NAMALWA (cell line): ENCODE results near the gene THSD4.

ENCODE experiments used
- DNase-seq: peaks from one replicate; pipeline ENCODE4 v3.0.0-alpha.2; 2015; ENCODE audit warnings: low spot score

The THSD4 gene

DNA sequence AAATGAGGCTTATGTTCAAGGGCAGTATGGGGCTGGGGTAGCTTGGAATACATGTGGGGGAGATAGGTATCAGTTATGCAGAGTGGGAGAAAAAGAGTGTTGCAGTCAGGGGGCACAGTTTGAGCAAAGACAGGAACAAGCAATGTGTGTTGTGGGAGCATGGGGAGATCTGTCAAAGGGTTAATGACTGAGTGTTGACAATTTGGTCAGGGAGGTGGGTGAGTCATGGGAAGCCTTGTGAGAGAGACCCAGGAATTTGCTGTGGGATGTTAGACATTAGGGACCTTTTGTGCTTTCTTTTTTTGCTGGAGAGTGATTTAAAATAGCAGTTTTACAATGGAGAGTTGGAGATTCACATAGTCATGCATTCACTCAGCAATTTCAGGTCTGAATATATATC is 473.5 kb downstream of the THSD4 start:
- no peak for DNase-seq

DNA sequence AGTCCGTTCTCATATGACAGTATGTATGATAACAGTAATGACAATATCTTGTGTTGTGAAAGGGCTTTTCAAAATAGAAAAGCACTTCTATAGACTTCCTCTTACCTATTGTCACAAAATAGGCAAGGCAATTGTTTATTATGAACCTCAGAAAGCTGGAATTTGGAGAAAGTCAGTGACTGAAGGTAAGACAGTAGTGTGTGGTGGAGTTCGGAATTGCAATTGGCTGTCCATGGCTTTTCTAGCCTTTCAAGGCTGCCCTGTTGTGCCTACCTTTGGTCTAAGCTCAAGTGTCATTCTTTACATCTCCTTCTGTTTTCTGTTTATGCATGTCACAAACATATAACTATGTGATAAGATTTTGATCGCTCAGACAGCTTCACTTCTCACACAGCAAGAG is 475.8 kb downstream of the THSD4 start:
- no peak for DNase-seq

DNA sequence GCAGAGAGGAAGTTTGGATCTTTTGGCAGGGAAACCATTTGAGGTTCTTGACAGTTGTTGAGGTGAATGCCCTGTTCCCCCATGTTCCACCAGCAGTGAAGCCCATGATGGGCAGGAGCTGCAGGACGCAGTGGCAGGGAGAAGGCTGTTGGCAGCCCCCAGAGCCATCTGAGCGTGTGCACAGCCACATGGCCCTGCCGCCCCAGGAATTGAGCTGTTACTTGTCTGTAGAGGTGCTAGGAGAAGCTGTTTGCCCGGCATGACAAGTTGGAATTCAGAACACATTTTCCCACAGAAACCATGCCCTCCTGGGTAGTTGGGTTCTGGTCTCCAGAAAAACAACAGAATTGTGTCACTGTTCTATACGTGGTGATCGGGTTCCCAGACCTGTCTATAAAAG is 476.9 kb downstream of the THSD4 start:
- DNase-seq = no peak

DNA sequence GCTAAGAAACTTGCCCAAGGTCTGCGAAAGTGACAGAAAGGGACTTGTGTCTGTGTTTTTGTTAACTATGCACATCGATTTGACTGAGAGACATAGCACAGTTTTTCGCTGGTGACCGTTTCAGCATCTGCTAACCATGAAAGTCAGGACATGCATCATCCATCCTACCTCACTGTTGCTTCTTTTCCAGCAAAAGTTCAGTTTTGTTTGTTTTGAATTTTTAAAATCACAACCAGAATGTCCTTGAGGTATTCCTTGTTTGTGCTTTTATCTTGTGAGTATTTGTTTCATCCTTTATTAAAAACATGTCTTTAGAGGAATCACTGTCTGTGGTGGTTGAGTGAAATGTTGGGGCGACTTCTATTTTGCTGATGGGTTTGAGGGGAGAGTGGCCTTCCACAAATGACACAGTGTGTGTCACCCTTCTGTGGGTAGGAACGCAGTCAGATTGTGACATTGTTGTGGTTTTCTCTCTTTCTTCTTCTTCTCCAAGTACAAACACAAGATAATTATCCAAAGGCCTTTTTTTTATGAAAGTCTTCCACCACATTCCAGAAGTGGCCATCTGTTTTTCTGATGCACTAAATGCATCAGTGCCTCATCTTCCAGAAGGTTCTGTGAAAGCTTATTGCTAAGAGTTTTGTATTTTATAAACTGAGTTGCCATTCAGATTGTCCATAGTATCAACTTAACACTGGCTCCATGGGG is 480.7 kb downstream of the THSD4 start:
- no peak for DNase-seq

DNA sequence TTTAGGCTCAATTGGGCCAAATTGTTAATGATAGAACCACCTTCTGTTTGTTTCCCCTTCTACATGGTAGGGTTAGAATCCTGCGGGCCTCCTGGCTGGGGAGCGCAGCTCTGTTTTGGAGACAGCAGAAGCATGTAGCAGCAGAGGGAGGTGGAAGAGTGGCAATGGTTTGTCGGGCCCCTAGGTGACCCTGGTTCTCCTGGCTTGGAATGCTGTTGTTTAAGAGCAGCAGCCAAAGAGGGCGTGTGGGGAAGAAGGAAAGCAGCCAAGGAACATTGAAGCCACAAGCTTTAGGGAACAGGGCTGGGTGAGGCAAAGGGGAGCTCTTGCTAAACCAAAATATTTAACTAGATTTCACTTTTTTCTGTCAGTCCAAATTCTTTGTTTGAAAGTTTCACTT is 481.4 kb downstream of the THSD4 start:
- no peak for DNase-seq

DNA sequence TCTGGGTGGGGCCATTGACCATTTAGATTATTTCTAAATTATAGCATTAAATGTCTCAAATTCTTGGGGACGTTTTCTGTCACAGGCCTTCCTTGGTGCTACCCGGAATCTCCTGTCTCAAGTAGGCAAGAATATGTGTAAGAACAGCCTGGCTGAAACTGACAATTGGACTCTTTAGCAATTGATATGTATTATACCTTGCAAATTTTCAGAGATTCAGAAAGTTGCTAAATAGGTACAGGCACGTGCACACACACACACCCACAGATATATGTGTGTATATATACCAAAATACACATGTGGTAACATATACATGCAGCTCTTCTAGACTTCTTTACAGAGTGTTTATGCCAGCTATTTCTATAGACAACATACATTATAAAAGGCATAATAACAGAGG is 481.9 kb downstream of the THSD4 start:
- DNase-seq = no peak

DNA sequence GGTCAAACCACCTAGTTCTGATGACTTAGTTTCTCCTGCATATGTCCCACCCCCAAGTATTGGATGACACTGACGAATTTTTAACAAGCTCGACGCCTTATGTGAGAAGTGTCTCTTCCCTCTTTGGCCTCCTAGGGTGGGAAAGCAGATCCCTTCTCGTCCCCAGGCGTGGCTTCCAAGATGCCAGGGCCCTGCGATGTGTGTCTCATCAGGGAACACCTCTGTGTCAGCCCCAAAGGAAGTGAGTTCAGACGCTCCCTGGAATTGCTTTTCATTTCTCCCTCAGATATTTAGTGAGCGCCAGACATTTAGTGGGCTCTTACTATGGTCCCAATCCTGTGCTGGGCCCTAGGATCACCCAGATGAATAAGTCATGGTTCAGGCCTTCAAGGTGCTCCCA is 482.4 kb downstream of the THSD4 start:
- DNase-seq = no peak

DNA sequence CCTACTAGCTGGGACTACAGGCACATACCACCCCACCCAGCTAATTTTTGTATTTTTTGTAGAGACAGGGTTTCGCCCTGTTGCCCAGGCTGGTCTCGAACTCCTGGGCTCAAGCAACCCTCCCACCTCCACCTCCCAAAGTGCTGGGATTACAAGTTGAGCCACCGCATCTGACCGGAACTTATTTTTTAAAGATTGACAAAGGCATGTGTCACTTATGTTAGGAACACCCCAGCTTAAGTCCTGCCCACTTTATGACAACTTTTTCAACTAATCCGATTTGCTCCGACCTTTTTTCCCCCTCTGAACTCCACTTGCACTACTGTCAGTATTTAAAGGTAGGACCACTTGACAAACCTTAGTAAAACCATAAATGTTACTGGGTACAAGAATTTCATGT is 483.5 kb downstream of the THSD4 start:
- DNase-seq = no peak

DNA sequence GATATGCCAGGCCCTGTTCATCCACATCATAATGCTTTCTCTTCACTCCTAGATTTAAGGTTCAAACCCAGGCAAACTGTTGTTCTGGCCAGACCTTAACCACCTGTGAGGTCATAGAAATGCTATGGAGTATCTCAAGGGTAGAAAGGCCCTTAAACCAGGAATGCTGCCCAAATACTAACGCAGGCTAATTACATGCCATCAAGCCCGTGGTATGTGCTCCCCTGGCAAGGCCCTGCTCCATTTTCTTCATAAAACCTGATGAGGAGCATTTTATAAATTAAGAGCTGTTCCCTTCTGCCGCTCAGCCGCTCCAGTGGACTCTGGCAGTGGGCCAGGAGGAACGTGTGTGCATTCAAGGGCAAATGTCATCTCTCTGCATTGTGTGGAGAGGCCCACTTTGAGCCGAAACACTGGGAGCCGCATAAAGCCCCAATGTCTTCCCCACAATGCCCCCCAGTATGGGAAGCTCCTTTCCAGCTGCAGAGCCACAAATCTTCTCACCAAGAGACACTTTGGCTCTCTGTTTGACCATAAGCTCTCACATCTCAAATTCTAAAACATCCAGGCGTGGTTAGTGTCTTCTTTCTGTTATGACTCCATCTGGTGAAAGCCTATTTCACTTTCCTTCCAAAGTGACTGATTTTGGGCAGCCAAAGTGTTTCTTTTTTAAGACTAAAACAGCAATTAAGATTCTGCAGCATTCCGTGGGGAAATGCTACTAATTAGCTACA is 484.3 kb downstream of the THSD4 start:
- DNase-seq = no peak

DNA sequence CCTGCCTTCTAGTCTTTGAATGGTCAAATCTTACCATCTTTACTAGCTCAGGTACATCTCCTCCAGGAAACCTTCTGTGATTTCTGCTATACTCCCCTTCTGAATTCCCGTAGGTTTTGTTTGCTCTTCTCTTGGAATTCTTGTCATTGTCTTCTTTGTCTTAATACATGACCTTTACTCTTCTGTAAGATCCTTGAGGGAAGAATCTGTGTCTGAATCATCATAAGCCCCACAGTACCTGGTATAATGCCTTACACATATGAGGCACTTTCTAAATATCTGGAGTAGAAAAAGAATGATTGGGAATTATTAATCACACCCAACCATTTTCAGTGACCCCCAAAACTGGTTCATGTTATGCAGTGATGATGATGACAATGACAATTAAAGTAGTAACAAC is 485.0 kb downstream of the THSD4 start:
- DNase-seq = no peak

DNA sequence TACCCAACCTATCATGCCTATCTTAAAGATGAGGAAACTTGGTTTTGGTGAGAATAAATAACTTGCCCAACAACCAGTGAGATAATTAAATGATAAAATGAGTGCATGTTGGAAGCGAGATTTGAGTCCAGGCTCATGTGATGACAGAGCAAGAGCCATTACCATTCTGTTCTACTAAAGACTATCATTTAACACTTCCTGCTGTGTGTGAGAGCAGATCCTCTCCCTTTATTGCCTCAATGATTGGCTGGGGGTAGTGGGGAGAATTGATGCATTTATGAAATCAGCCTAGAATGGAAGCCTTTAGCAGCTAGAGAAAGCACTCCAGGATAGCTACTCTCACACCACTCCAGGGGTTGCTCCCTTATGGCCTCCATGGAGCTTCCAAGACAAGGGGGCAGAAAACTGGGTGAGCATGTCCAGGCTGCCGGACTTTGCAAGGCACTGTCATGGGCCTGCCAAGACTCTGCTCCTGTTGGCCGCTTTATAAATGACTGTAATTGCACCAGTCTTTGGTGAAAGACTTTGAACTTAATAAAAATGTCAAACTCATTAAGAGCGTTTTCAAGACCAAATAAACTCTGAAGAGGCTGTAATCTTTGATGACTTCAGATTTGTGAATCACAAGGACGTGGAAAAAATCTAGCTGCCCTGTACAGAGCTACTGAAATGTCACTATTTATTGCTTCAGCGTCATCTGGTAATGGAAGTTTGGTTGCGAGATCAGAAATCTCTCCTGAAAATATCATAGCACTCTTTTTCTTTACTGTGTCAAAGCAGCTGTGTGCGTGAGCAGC is 486.0 kb downstream of the THSD4 start:
- DNase-seq = no peak

DNA sequence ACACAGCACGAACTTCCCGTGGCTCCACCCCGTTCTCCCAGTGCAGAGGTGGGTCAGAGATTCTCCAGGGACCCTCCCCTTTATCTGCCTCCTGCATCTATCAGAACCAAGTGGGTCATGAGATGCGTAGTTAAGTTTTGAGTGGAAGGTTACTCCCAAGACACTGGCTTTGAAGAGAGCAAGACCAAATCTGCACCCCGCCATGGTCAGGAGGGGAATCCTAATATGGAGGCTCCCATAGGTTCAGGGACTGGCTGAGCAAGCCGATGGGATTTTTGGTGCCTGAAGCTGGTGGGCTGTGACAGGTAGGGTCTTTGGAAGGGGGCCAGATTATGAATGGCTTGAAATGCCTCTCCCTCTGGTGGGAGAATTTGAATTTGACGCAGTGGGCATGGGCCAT is 488.1 kb downstream of the THSD4 start:
- DNase-seq = no peak

DNA sequence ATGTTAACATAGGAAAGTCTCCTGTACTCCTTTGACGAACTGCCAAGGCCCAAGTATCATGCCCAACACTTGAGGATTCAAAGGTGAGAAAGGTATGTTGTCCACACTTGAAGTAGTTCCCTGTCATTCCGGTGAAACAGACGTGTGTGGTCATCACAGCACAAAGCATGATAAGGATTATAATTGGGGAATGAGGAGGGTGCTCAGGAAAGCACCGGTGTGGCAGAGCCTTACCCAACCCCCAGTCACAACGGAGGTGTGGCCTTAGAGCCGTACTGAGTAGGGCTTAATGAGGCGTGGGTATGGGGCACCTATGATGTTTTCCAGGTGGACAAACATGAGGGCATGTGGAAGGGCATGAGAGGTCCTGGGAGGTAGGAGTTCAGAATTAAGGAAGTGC is 492.1 kb downstream of the THSD4 start:
- no peak for DNase-seq

DNA sequence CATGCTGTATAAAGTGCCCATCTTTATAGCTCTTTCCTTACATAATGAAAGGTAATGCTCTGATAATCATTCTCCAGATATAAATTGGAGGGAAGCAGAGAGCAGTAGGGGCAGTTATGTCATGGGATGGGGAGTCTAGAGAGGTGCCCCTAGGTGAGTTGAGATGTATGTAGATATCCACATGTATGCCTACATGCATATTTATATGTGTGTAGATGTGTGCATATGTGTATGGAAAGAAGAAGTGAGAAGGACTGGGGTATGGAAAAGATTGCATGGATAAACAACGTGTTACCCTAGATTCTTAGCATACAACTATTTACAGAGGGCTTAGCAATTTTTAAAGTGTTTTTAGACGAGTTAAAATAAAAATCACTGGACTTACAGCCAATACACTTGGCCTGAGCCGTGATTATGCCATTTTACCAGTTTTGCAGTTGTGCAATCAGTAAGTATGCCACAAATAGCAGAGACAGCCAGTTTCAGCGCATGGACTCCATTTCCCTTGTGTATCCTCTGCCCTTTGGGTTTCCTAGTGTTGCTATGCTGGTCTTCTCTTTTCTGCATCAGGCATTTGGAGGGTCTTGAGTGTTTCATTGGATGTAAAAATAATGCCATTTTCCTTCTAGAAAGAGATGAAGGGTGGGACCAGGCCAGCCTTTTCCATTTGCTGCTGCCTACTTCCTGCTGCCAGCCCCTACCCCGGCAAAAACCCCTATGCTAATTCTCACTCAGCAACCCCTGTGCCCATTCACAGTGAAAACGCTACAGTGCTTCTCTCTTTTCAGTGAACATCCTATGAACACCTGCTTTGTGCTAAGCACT is 495.7 kb downstream of the THSD4 start:
- no peak for DNase-seq

DNA sequence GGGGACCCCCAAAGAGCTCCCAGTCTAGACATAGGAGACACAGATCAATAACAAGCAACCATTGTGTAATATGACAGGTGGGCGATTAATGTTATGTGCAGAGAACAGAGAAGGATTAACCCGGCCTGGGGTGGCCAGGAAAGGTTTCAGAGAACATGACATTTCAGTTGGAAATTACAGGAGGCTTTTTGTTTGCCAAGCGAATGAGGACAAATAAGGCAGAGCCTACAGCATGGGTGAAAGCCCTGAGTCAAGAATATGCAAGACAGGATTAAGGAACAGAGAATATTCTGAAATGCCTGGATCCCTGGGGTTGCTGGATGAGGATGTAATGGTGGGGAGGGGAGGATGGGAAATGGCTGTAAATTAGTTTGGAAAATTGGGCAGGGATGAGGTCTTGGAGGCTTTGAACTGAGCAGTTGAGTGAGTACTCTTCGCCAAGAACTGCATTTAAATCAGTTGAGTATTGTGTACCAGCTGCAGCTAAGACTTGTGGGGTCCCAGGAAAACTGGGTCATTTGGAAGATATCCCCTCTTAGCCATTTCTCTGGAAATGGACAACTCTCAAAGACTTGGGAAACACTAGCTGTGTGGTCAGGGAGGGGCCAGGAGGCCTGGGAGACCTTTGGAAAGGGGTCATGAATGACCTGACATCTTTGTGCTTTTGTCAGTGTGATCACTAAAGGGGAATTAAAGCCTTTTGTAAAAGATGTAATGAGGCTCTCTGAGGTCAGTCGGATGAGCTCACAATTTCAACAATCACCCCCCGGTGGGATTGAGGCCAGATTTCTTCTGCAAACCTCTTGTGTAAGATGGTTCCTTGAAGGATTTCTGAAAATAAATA is 496.5 kb downstream of the THSD4 start:
- DNase-seq = no peak

DNA sequence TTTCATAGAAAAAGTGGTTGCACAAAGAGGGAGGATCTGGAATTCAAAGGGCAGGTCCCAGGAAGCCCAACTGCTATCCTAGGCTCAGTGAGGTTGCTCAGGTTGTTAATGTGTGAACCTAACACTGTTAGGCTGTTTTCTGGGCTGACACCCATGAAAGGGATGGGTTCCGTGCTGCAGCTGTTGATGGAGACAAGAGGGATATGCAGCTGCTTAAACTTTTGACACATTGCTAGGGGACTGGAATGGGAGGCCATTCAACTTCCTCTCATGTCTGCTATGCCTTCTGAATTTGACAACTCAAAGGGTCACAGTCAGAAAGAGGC is 497.1 kb downstream of the THSD4 start:
- no peak for DNase-seq

DNA sequence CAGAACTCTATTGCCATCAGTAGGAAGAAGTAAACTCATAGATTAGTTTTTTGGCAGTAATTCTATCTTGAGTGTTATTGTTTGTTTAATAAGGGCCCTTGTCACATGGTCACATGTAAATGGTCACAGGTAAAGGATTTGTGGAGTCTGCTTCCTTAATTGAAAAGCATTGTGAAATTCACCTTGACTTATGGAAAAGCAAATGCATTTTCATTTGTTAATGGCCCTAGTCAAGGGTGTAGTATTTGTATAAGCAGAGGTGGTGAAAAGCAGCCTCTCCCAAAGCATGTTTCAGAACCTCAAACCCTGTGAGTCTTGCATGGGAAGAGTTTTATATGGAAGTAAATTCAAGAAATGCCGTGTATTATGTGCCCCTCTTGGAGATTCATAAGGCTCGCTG is 497.6 kb downstream of the THSD4 start:
- no peak for DNase-seq

DNA sequence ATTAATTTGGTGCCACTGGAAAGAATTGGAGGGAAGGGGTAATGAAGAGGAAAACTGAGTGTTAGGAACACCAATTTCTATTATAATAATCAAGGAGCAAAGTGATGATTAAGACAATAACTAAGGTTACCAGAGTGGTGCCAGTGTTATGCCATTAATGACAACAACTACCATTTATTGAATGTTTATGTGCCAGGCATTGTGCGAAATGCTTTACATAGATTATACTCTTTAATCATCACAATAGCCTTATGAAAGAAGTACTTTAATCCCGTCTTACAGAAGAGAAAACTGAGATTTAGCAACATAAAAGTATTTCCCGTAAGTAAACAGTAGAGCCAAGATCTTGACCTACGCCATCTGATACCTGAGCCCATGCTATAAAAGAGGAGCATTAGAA is 507.8 kb downstream of the THSD4 start:
- DNase-seq = no peak

DNA sequence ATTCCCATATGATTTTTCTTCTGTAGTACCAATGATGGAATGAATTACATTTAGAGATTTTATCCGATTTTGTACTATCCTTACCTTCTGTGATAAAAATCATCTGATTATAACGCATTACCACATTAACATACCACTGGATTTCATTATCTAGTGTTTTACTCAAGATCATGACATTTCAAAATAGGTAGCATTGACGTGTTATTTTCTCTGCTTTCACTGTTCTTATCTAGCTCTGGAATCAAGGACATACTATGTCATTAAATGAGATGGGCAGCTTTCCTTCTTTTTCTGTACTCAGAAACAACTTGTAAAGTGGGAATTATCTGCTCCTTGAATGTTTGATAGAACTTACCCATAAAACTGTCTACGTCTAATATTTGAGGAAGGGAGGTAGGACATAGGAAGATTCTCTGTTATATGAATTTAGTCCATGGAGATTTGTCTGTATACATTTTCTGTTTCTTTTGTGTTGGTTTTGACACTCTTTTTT is 511.4 kb downstream of the THSD4 start:
- DNase-seq = no peak

DNA sequence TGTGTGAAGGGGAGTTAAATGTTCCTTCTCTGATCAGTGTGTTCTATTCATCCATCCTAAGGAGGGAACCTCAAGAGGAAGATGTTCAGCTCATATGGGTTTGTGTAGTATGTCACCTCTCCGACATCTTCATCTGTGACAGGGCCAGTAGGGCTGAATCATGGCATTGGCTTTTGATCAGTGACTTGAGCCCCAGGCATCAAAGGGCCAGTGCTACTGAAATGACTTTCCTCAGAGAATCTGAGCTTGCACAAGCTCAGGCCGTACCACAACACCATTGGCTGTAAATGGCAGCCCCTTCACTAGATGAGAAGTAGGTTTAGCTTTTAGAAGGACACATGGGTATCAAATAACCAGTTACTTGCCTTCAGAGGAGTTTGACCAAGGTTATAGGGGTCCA is 511.9 kb downstream of the THSD4 start:
- no peak for DNase-seq

DNA sequence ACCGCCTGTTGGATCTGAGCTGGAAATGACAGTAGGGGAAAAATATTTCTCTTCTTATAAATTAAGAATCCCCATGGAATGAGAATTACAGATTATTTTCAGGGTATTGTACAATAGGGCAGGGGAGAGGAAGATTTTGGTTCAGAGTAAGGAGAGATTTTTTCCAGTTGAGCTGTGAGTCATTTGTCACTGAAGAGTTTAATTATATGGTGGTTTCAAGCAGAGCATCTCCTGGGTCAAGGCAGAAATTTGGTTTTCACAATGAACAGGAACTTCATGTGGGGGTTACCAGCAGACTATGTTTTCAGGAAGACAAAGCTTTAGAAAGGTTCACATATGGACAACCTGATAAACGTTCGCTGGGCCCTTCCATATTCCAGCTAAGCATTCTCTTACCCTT is 512.3 kb downstream of the THSD4 start:
- DNase-seq = no peak
